Activated naive CD8-positive, alpha-beta T cell treated with anti-CD3 and anti-CD28 coated beads, Interleukin-2, amount 50 U/mL, for 16 hours (primary cell): ENCODE measurements around the gene ORAI2.
A peak's percentile ranks its signal among the peaks of the same experiment; 100 is the strongest.

Experiments
- DNase-seq: peaks from one replicate; pipeline ENCODE4 v3.0.0-alpha.2; 2020; ENCODE audit warnings: low read depth, low spot score

Gene ORAI2

GRCh38 chr7:102415685-102416225 is 17.6 kb upstream of the ORAI2 start:
- no peak for DNase-seq

GRCh38 chr7:102416406-102416805 is 17.0 kb upstream of the ORAI2 start:
- DNase-seq, result no peak

- no peak for DNase-seq
These were observed 16.3 kb upstream of the ORAI2 start for GRCh38 chr7:102417105-102417504.

- no peak for DNase-seq
These were observed 14.8 kb upstream of the ORAI2 start for GRCh38 chr7:102418592-102418991.

- no peak for DNase-seq
These were observed 11.6 kb upstream of the ORAI2 start for GRCh38 chr7:102421706-102422240.

- no peak for DNase-seq
These were observed 9.2 kb upstream of the ORAI2 start for GRCh38 chr7:102424129-102424551.

GRCh38 chr7:102424787-102425218 is 8.6 kb upstream of the ORAI2 start:
- no peak for DNase-seq

GRCh38 chr7:102425639-102426267 is 7.6 kb upstream of the ORAI2 start:
- peak; percentile 72 for DNase-seq

GRCh38 chr7:102426268-102427018 is 6.9 kb upstream of the ORAI2 start:
- peak; percentile 74 for DNase-seq

GRCh38 chr7:102427019-102427405 is 6.4 kb upstream of the ORAI2 start:
- no peak for DNase-seq

GRCh38 chr7:102429141-102429899 is 4.1 kb upstream of the ORAI2 start:
- no peak for DNase-seq

GRCh38 chr7:102431617-102432298 is 1.6 kb upstream of the ORAI2 start:
- DNase-seq, result no peak

GRCh38 chr7:102432442-102433218 is 745 bp upstream of the ORAI2 start:
- no peak for DNase-seq

GRCh38 chr7:102434039-102434486 is 688 bp downstream of the ORAI2 start:
- DNase-seq, result no peak

GRCh38 chr7:102436118-102436517 is 2.7 kb downstream of the ORAI2 start:
- DNase-seq, result no peak

GRCh38 chr7:102439963-102440795 is 6.8 kb downstream of the ORAI2 start:
- no peak for DNase-seq

GRCh38 chr7:102444961-102445673 is 11.7 kb downstream of the ORAI2 start:
- DNase-seq, result no peak

GRCh38 chr7:102445674-102446071 is 12.3 kb downstream of the ORAI2 start:
- no peak for DNase-seq
